HG02973 (cell line): ENCODE results near the gene LRP1.

Source experiments
- ATAC-seq: cut with Tn5 transposase; IDR thresholded peaks from one replicate; pipeline ENCODE4 v1.9.1; 2021; ENCODE audit warnings: moderate library complexity; ENCODE audit not compliant: unreplicated experiment

Gene LRP1

DNA sequence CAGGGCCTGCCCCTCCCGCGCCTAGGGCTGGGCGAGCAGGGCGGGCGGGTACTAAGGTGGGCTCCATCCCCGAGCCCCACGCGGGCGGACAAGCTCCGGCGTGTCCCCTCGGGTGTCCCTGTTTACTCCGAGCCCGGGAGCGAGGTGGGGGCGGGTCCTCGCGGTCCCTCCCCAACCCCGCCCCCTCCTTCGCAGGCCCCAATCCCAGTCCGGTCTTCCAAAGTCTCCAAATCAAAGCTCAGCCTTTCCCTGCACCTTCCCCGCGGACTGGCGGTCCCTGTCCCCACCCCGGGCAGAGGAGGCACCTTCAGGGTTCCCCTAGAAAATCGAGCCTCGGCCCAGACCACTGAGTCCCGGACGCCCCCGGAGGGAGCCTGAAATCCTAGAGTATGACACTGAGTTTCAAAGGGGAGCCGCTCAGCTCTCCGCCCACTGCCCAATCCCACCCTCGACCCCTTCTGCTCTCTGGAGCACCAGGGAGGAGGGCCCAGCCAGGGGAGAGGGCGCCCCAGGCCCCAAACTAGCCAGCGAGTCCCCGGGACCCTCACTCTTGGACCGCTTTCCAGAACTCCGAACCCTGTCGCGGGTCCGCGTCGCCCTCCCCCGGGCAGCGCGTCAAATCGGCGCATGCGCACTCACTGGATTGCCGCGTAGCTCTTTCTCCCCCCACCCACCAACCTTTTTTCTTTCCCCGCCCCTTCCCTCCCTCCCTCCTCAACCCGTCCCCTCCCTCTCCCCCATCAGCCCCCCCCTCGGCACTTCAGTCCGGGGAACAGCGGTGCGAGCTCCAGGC, at the start of gene LRP1:
Gene LRP1 (plus strand): TSS at position 758 of the 793 bp plus-strand sequence. CDS start 482 bp downstream, outside the sequence.
- no peak for ATAC-seq

DNA sequence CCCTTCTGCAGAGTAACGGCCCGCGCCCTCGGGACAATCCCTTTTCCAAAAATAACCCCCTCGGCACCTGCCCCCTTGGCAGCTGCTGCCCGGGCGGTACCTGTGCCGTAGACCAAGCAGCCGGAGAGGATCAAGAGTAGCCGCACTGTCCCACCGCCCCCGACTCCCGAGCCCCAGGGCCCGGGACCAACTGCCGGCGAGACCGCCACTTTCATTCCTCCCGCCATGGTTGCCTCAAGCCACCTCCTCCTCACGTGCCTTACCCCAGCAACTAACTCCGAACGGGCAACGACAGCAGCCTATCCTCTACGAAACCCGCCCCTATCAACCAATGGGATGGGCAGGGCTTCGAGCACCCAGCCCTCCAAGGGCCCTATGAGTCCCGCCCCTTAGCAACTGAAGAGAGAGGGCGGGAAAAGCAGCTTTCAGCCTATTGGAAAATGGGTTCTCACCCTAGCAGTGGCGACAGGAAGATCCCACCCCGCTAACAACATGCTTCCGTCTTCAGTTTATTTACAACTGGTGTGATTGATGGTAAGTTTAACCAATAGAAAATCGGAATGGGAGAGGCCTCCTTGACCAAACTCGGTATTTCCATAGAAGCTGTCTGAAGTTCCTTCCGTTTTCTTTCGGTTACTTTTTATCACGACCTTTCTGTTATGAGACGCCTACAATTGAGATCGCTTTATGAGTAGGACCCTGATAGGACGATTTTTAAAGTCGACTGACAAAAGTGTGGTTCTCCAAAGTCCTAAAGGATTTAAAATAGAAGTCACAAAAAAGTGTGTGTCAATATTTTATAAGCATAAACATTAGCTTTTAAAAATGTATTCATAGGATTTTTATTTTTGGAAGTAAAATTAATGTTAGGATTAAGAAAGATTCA, 49.5 kb upstream of the LRP1 start, which contains the start of gene NEMP1:
Gene NEMP1 (minus strand): TSS at position 273 of the 886 bp plus-strand sequence. CDS start 46 bp downstream, at position 227.
- peak; percentile 93 for ATAC-seq

DNA sequence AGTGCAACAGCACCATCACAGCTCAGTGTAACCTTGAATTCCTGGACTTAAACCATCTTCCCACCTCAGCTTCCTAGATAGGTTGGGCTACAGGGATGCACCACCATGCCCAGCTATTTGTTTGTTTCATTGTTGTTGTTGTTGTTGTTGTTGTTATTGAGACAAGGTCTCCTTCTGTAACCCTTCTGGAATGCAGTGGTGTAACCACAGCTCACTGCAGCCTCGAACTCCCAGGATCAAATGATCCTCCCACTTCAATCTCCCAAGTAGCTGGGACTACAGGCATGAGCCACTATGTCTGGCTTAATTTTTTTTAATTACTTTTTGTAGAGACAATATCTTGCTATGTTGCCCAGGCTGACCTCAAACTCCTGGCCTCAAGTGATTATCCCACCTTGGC, 48.5 kb upstream of the LRP1 start:
- ATAC-seq, result no peak

DNA sequence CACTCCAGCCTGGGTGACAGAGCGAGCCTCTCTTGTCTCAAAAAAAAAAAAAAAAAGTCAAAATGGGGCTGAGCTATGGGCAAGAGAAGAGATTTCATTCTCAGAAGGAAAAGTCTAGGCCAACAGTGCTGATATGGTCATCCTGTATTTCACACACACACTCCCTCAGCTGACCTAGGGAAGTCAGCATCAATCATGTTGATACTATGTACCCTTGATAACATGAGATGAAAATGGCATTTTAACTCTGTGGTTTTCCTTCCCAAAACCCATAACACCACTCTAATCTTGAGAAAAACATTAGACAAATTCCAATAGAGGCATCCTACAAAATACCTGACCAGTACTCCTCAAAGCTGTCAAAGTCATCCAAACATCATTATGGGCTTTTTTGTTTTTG, 47.4 kb upstream of the LRP1 start:
- ATAC-seq, result no peak

DNA sequence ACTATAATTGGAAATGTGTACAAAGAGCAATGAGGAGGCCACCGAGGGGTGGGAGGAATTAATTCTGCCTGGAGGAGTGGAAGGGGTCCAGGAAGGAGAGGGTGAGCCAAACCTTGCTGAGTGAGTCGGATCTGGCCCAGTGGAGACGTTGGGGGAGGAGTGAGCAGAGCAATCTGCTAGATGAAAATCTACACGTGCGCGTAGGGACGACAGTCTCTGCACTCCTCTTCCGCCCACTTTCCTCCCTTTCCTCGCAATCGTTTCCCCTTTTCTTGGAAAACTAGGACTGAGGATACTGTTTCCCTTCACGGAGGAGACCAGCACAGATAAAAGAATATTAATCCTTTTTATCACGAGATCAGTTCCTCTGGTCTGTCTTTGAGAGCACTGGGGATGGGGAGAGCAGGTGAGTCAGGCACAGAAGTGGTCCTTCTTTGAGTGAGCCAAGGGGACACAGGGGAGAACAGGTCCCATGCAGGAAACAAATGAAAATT, 42.2 kb upstream of the LRP1 start:
- ATAC-seq, result no peak

DNA sequence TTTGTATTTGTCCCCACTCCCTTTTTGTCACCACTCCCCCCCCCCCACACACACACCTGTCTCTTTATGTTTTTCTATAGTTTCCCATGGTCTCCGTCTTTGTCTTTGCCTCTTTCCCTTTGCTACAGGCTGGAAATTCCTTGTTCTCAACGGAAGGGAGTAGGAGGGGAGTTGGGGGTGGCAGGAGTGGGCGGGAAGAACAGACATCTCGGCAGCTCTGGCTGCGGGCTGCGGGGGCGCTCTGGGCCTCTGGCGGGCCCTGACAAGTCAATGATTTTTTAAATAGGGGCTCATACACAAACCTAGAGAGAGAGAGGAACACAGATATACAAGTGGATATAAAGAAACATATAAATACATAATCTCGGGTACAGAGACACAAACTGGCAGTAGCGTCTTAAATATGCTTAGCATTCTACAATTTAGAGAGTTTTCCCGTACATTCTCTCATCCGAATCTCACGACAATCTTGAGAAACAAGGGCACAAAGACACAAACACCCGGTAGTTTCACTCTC, 41.7 kb upstream of the LRP1 start:
- ATAC-seq, result no peak

DNA sequence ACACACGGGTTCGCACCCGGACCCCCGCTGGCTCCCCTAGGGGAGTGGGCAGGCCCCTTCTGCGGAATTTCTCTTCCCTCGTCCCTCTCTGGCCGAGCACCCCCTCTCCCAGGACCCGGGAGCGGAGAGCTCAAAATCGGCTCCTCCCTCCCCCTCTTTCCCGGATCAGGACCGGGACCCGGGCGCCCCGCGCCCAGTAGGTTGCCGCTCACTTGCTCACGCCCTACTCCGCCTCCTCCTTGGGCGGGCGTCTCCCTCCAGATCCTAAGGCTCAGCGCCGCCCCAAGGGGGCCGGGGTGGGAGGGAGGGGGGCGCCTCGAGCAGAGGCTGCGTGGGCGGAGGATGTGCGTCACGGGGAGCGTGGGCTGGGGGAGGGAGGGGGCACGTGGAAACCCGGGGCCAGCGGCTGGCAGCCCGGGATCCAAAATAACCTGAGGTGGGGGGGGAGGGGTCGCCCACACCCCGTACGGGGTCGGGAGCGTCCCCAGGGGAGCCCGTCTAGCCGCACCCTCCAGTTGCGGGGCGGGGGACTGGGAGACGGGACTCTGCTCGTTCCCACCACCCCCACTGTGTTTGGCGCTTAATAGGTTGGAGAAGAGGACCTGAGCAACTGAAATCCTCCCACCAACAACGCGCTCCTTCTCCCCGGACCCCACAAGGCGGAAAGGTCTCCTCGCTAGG, 41.1 kb upstream of the LRP1 start:
- ATAC-seq, result no peak

DNA sequence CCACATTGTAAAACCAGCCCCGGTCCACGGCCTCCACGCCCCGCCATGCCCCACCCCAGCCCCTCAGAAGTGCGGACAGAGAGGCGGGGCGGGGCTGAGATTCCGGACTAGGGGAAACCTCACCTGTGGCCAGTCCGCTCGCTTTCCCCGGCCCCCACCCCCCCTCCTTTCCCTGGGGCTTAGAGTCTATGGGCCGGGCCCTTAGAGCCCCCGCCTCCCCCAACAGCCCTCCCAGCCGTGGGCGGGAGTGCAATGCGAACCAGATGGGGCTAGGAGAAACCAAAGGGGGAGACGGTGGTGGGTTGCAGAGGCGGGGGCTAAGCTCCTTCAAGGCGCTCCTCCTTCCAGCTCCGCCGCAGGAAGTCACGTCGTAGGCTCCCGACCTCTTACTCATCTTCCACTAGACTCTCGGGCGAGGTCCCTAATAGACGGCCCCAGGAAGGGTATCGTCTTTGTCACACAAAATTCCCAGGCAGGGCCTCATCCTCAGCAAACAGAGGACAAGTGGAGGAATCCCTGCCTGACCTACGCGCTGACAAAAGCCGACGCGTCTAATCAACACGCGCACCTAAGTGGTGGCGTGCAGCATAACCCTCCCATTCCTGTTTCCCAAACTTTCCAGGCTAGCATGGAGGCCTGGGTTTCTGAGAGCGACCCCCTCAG, 40.5 kb upstream of the LRP1 start:
- peak; percentile 25 for ATAC-seq

DNA sequence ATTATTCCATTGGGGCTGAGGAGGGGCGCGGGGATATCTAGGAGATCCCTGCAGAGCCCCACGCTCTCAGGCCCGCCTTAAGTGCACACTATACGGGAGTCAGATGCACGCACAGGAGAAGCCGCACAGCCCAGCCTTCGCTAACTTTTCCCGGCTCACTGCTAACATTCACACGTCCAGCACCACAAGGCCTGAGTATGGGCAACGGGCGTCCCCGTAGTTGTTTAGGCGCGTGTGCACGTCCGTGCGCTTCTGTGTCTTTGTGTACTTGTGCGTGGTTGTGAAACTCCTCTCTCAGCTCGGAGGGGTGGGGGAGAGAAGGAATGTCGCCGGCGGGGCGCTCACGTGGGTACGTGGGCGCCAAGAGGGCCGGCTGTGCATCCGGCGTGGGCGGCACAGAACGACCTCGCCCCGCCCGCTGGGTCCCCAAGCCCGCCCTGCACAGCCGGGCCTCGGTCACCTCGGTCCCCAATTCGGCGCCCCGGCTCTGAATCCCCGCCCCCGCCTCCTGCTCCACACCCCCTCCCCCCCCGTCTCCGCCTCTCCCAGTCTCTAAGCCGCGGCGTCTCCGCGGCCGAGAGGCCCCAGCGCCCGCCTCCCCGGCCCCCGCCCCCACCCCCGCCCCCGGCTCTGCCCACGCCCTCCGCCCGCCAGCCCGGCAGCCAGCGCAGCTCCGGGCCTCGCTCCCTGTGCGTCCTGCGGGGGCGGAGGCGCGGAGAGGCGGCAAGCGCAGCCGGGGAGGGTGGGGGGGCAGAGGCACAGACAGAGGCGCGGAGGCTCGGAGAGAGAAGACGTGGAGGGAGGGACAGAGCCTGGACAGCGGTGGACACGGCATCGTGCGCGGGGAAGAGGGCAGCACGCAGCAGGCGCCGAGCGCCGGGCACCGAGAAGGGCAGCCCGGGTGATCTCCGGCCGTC, 39.7 kb upstream of the LRP1 start, which contains the start of gene NAB2:
Gene NAB2 (plus strand): TSS at position 761 of the 917 bp plus-strand sequence. CDS start 158 bp downstream, outside the sequence.
- ATAC-seq, result peak; percentile 44

DNA sequence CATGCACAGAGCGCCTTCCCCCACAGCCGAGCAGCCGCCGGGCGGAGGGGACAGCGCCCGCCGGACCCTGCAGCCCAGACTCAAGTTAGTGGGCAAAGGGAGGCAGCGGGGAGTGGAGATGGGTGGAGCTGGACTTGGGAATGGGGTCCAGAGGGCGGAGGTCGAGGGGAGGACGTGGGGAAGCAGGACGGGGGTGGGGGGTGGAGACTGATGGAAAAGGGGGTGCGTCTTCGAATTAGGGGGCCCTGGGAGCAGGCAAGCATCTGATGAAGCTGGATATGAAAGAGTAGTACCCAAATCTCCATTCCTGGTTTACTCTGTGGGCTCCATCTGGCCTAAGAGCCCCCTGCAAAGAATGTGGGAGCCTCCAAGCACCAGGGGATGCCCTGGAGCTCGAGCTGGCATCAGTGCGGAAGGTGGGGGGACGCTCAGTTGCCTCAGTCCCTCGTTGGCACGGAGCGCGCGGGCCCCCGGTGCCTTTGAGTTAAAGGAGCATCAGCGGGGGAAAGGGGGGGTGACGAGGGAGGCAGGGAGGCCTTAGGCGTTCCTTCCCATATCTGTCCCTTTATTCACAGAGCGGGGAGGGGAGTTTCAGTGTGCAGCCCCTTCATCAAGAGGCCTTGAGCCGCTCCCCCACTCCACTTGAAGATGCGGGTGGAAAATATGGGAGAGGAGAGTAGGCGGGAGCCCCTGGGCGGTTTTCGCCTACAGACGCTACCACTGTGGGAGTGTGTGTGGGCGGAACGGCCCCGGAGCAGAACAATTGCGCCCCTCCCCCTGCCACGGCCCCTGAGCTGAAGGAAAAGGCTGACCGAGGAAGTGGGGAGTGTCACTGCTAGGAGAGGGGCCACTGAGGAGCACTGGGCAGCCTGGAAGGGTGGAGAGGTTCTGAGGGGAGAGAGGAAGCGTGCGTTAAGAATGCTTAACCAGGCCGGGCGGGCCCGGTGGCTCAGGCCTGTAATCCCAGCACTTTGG, 38.7 kb upstream of the LRP1 start:
- no peak for ATAC-seq

DNA sequence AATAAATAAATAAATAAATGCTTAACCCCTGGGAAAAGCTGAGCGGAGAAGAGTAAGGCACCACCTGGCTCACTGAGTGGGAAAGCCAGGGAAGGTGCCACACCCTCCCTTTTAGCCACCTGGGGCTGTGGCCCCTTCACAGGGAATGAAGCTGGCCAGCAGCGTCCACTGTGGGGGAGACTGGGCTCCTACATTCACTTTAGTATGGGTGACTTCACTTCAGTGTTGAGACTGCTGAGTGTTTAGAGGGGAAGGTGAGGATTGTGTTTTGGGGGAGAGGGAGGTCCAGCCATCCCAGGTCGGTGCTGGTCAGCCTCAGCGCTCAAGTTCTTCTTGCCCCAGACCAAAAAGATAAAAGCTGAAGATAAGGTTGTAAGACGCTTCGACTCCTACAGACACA, 37.8 kb upstream of the LRP1 start:
- ATAC-seq, result no peak

DNA sequence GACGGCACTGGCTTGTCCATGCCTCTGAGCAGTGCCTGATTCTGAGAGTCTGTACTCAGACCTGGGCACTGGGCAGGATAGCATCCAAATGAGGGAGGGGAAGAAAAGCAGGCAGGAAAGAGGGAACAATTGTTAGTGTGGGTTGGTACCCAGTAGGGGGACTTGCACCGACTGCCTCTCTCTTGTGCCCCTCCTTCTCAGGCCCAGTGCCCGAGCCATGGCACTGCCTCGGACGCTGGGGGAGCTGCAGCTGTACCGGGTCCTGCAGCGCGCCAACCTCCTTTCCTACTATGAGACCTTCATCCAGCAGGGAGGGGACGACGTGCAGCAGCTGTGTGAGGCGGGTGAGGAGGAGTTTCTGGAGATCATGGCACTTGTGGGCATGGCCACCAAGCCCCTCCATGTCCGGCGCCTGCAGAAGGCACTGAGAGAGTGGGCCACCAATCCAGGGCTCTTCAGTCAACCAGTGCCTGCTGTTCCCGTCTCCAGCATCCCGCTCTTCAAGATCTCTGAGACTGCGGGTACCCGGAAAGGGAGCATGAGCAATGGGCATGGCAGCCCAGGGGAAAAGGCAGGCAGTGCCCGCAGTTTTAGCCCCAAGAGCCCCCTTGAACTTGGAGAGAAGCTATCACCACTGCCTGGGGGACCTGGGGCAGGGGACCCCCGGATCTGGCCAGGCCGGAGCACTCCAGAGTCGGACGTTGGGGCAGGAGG, 37.2 kb upstream of the LRP1 start:
- no peak for ATAC-seq

DNA sequence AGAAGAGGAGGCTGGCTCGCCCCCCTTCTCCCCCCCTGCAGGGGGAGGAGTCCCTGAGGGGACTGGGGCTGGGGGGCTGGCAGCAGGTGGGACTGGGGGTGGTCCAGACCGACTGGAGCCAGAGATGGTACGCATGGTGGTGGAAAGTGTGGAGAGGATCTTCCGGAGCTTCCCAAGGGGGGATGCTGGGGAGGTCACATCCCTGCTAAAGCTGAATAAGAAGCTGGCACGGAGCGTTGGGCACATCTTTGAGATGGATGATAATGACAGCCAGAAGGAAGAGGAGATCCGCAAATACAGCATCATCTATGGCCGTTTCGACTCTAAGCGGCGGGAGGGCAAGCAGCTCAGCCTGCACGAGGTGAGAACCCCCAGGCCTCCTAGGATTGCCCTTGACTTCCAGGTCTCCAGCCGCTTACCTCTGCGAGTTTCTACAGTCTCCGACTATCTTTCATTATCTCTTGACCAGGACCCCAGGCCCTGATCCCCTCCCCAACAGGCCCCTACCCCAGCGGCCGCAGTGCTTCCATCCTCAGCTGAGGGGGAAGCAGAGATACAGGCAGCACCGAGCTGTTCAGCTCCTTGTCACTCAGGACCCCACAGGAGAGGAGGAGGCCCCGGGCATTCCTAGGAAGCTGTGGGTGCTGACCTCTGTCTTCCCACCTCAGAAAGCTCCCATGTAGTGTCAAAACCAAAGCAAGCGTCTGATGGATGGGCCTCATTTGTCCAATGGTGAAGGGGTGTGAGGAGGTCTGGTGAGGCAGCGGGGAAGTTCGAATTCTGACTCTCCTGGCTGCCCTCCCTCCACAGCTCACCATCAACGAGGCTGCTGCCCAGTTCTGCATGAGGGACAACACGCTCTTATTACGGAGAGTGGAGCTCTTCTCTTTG, 36.4 kb upstream of the LRP1 start:
- no peak for ATAC-seq

DNA sequence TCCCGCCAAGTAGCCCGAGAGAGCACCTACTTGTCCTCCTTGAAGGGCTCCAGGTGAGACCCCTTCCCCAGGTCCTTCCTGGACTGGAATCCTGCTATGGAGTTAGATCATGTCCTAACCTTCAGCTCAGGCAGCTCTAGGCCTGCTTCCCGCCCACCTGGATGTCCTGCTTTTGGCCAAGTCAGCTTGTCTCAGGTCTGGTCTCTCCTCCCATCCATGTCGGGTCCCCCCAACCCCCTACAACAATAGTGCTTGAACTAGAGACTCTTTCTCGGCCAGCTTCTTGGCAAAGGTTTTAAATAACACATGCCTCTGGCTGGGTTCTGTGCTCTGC, 35.8 kb upstream of the LRP1 start:
- ATAC-seq, result no peak

DNA sequence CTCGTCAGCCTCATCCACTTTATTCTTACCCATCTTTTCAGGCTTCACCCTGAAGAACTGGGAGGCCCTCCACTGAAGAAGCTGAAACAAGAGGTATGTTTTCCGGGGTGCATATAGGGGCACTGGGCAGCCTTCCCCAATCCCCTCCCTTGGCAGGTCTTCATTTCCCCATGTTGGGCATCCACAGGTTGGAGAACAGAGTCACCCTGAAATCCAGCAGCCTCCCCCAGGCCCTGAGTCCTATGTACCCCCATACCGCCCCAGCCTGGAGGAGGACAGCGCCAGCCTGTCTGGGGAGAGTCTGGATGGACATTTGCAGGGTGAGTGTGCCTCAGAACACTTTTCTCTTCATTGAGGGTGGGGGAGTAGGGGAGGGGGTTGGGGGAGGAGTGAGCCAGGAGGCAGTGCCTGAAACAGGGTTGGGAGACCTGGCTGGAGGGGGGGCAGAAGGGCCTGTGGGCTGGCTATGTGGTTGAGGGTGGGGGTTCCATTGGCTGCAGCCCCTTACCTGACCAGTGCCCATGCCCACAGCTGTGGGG, 35.3 kb upstream of the LRP1 start:
- ATAC-seq, result no peak
